MM.1S (cell line): ENCODE results near the gene IQGAP2.

ENCODE experiments used
- DNase-seq: peaks from one replicate; pipeline ENCODE4 v3.0.0-alpha.2; 2015
- H2AFZ ChIP-seq: fragments of 300-600 bp; sonication (generic); 2 replicates; pipeline ENCODE4 v1.6.0; 2016; ENCODE audit warnings: antibody characterized with exemption, low read length
- H3F3A ChIP-seq: fragments of 300-600 bp; sonication (generic); 2 replicates; pipeline ENCODE4 v1.6.1; 2016; ENCODE audit warnings: mild to moderate bottlenecking, antibody characterized with exemption, low read length, moderate library complexity, mixed read lengths; ENCODE audit not compliant: insufficient read depth
- H3K27ac ChIP-seq: fragments of 300-600 bp; sonication (generic); 2 replicates; pipeline ENCODE4 v1.5.1; 2016; ENCODE audit warnings: mild to moderate bottlenecking, low read length
- H3K27me3 ChIP-seq: fragments of 300-600 bp; sonication (generic); replicated peaks from 2 replicates; pipeline ENCODE4 v1.6.0; 2016; ENCODE audit warnings: low read length; ENCODE audit not compliant: insufficient read depth
- H3K36me3 ChIP-seq: fragments of 300-600 bp; sonication (generic); replicated peaks from 2 replicates; pipeline ENCODE4 v1.6.1; 2016; ENCODE audit warnings: mild to moderate bottlenecking, low read length, mixed read lengths; ENCODE audit not compliant: insufficient read depth
- H3K4me1 ChIP-seq: fragments of 300-600 bp; sonication (generic); 2 replicates; pipeline ENCODE4 v1.6.1; 2016; ENCODE audit warnings: low read length, mixed read lengths
- H3K4me2 ChIP-seq: fragments of 300-600 bp; sonication (generic); 2 replicates; pipeline ENCODE4 v1.6.0; 2016; ENCODE audit warnings: low read depth, low read length
- H3K4me3 ChIP-seq: fragments of 300-600 bp; sonication (generic); 2 replicates; pipeline ENCODE4 v1.5.1; 2016; ENCODE audit warnings: low read length, mixed read lengths
- H3K79me2 ChIP-seq: fragments of 300-600 bp; sonication (generic); 2 replicates; pipeline ENCODE4 v1.6.1; 2016; ENCODE audit warnings: mixed run types, low read length, mixed read lengths
- H3K9ac ChIP-seq: fragments of 300-600 bp; sonication (generic); 2 replicates; pipeline ENCODE4 v1.6.1; 2016; ENCODE audit warnings: low read length, mixed read lengths
- H3K9me2 ChIP-seq: fragments of 300-600 bp; sonication (generic); replicated peaks from 2 replicates; pipeline ENCODE4 v1.6.1; 2016; ENCODE audit warnings: mild to moderate bottlenecking, low read length, mixed read lengths; ENCODE audit not compliant: insufficient read depth
- H3K9me3 ChIP-seq: fragments of 300-600 bp; sonication (generic); replicated peaks from 2 replicates; pipeline ENCODE4 v1.6.1; 2016; ENCODE audit warnings: mild to moderate bottlenecking, low read length, mixed read lengths; ENCODE audit not compliant: insufficient read depth
- H4K20me1 ChIP-seq: fragments of 300-600 bp; sonication (generic); 2 replicates; pipeline ENCODE4 v1.6.1; 2016; ENCODE audit warnings: mild to moderate bottlenecking, low read length, moderate library complexity, mixed read lengths; ENCODE audit not compliant: insufficient read depth
- EZH2 ChIP-seq: fragments of 300-600 bp; sonication (generic); optimal IDR thresholded peaks from 2 replicates; pipeline ENCODE3; 2017; ENCODE audit warnings: low read depth, mild to moderate bottlenecking, antibody characterized with exemption, low read length, mixed read lengths
- EZH2phosphoT487 ChIP-seq: fragments of 300-600 bp; sonication (generic); IDR thresholded peaks from 2 replicates; pipeline ENCODE4 v1.6.1; 2018; ENCODE audit warnings: antibody characterized with exemption, low read length
- TF ChIP-seq, protein P1 (sequence below): fragments of 300-600 bp; sonication (generic); IDR thresholded peaks from 2 replicates; pipeline ENCODE4 v1.5.1; 2016; ENCODE audit warnings: antibody characterized with exemption, low read length, mixed read lengths

The IQGAP2 gene

DNA sequence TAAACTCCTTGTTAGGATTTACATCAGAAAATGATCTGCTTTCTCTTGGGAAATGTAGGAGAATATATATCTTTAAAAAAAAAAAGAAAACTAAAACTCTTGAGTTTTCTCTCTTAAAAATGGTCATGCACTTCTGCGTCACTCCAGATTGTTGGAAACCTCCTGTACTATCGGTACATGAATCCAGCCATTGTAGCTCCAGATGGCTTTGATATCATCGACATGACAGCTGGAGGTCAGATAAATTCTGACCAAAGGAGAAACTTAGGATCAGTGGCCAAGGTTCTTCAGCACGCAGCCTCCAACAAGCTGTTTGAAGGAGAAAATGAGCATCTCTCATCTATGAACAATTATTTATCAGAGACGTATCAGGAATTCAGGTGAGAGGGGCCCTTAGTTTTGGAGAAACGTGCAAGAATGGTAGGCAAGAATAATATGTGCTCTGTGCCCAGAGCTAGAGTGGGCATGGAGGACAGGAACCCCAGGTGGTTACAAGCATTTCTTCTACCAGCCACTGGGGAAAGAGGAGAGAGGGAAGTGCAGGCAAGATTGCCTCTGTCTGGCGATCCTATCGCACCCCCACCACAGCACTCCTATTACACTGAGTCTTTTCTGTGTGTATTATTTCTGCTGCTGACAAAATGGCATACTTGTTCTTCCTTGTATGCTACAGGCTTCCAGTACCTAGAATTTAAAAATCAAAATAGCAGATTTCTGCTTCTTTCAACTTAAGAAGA is 271.4 kb downstream of the IQGAP2 start:
- Histone ChIP-seq H3K4me1 (no peaks in the 10 kb centered on the region), H3K4me2 (no peak overlapping the region), H3F3A (no peaks in the 10 kb centered on the region), H4K20me1 (no peaks in the 10 kb centered on the region), H3K9me2 (no peaks in the 10 kb centered on the region), H3K79me2 (no peaks in the 10 kb centered on the region), H3K9me3 (no peaks in the 10 kb centered on the region), H3K27me3 (no peaks in the 10 kb centered on the region), H3K27ac (no peak overlapping the region), H3K9ac (no peak overlapping the region), H2AFZ (no peak overlapping the region), H3K4me3 (no peak overlapping the region), H3K36me3 (no peaks in the 10 kb centered on the region)
- TF ChIP-seq, protein P1, sequence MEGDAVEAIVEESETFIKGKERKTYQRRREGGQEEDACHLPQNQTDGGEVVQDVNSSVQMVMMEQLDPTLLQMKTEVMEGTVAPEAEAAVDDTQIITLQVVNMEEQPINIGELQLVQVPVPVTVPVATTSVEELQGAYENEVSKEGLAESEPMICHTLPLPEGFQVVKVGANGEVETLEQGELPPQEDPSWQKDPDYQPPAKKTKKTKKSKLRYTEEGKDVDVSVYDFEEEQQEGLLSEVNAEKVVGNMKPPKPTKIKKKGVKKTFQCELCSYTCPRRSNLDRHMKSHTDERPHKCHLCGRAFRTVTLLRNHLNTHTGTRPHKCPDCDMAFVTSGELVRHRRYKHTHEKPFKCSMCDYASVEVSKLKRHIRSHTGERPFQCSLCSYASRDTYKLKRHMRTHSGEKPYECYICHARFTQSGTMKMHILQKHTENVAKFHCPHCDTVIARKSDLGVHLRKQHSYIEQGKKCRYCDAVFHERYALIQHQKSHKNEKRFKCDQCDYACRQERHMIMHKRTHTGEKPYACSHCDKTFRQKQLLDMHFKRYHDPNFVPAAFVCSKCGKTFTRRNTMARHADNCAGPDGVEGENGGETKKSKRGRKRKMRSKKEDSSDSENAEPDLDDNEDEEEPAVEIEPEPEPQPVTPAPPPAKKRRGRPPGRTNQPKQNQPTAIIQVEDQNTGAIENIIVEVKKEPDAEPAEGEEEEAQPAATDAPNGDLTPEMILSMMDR: no peak
- TF ChIP-seq EZH2phosphoT487 (no peak), EZH2 (no peak)
- no peak for DNase-seq

DNA sequence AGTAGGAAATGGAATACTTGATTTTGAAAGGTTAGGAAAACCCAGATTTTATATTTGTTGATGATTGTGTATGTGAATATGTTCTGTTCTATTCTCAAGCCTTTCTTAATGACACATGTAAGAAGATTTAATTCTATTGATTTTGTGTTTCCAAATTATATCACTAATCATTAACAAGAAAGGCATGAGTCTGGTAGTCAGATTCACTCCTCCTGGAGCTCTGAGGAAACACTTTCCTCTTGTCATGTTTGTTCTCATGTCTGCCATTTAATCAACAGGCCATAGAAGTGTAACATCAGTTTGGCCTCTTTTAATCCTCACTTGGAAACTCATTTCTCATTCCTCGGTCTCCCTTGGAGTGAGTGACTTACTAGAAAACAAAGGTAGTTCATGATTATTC is 272.3 kb downstream of the IQGAP2 start:
- Histone ChIP-seq H2AFZ (no peak overlapping the region), H4K20me1 (no peaks in the 10 kb centered on the region), H3K9me3 (no peaks in the 10 kb centered on the region), H3K79me2 (no peaks in the 10 kb centered on the region), H3K27me3 (no peaks in the 10 kb centered on the region), H3K4me1 (no peaks in the 10 kb centered on the region), H3K36me3 (no peaks in the 10 kb centered on the region), H3K27ac (no peak overlapping the region), H3F3A (no peaks in the 10 kb centered on the region), H3K4me3 (no peak overlapping the region), H3K9ac (no peak overlapping the region), H3K4me2 (no peak overlapping the region), H3K9me2 (no peaks in the 10 kb centered on the region)
- DNase-seq: no peak
- no peak for TF ChIP-seq EZH2
- no peak for TF ChIP-seq EZH2phosphoT487
- TF ChIP-seq, protein P1: no peak

DNA sequence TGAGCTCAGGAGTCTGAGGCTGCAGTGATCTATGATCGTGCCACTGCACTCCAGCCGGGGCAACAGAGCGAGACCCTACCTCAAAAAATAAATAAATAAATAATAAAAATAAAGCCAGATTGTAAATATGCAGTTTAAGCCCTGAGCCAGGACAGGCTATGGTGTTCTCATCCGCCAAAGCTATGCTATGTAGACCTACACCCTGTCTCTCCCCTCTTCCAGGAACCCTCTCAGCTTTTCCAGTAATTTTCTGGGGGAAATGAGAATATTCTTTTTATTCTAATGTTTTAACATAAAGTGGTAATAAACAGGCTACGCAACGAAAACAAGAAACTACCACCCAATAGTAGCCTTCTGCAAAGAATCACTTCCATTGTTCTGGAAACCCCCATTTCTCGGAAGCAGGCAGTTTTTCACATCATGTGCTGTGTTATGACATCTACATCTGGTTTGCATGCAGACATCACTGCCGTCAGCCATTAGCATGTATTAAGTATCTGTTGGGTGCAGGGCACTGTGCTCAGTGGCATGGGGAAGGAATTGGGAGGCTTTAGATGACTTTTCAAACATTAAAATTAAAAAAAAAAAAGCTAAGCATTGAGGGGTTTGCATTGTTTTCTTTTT is 274.9 kb downstream of the IQGAP2 start:
- Histone ChIP-seq H4K20me1 (no peaks in the 10 kb centered on the region), H3K36me3 (no peaks in the 10 kb centered on the region), H3K27ac (no peak overlapping the region), H3F3A (no peaks in the 10 kb centered on the region), H2AFZ (no peak overlapping the region), H3K79me2 (no peaks in the 10 kb centered on the region), H3K9me2 (no peaks in the 10 kb centered on the region), H3K4me1 (no peaks in the 10 kb centered on the region), H3K9me3 (no peaks in the 10 kb centered on the region), H3K4me3 (no peak overlapping the region), H3K4me2 (no peak overlapping the region), H3K27me3 (no peaks in the 10 kb centered on the region), H3K9ac (no peak overlapping the region)
- TF ChIP-seq EZH2: no peak
- TF ChIP-seq, protein P1: no peak
- no peak for TF ChIP-seq EZH2phosphoT487
- no peak for DNase-seq
